ENCODE data around the gene LRRN4CL. TPM values are rescaled to one million over a fixed set of nuclear protein-coding genes. Genes with fewer than 3 reads are reported as not detected.

LRRN4CL gene
- total and polyA plus RNA-seq, 2 of the 8 experiments (the other 6 are each of a cell fraction or from before 2014, with no cell fraction given), result 0.05 to 0.26 TPM

GRCh38 chr11:62678770-62679696 lies 10.3 kb downstream of the LRRN4CL start, which contains the start of gene UBXN1 (continued):
- TF ChIP-seq GABPA (IDR thresholded peaks at IDR 0.05; ENCODE audit: borderline replicate concordance, insufficient read depth, low read length) (peak; percentile 82; the same call in 1 of the 2 replicates), JUN (IDR thresholded peaks at IDR 0.05; ENCODE audit: low read depth, low read length) (no peak), SIRT6 (IDR thresholded peaks at IDR 0.05; ENCODE audit: low read length) (no peak), EGR1 (IDR thresholded peaks at IDR 0.05; ENCODE audit: borderline replicate concordance, low read depth, low read length) (peak; percentile 80), POLR2AphosphoS5 (IDR thresholded peaks at IDR 0.05; ENCODE audit: low read depth, low read length) (peak; percentile 61), PHF8 (conservative IDR thresholded peaks at IDR 0.05; ENCODE audit: low read depth, low read length) (peak; percentile 79), YY1 (IDR thresholded peaks at IDR 0.05; ENCODE audit: low read depth, low read length) (peak; percentile 52; the same call in 1 of the 2 replicates), HDAC6 (IDR thresholded peaks at IDR 0.05; ENCODE audit: low read depth, low read length) (no peak), ASH2L (IDR thresholded peaks at IDR 0.05; ENCODE audit: low read length) (peak; percentile 58), CEBPB (IDR thresholded peaks at IDR 0.05; ENCODE audit: low read depth, low read length) (no peak), BRCA1 (IDR thresholded peaks at IDR 0.05; ENCODE audit: low read depth, low read length) (no peak), NRF1 (IDR thresholded peaks at IDR 0.05; ENCODE audit: low read depth, low read length) (no peak), MAFK (IDR thresholded peaks at IDR 0.05; ENCODE audit: low read depth, low read length) (no peak), KDM5A (IDR thresholded peaks at IDR 0.05; ENCODE audit: low read length) (peak; percentile 62; the same call in 1 of the 2 replicates), KDM1A (IDR thresholded peaks at IDR 0.05; ENCODE audit: borderline replicate concordance, low read length) (no peak), JUND (IDR thresholded peaks at IDR 0.05; ENCODE audit: low read length) (0 out of 2 replicates have a peak, but pooled peaks have one; percentile 12), TEAD4 (IDR thresholded peaks at IDR 0.05; ENCODE audit: low read depth, low read length) (no peak), TAF7 (optimal IDR thresholded peaks at IDR 0.05; ENCODE audit: borderline replicate concordance, low read depth, low read length) (no peak), USF2 (IDR thresholded peaks at IDR 0.05; ENCODE audit: low read length) (peak; percentile 95), RBBP5 (IDR thresholded peaks at IDR 0.05; ENCODE audit: borderline replicate concordance, low read depth, low read length) (peak; percentile 63; the same call in 1 of the 2 replicates), RFX5 (IDR thresholded peaks at IDR 0.05; ENCODE audit: borderline replicate concordance, low read depth, low read length) (no peak), SRF (IDR thresholded peaks at IDR 0.05; ENCODE audit: low read depth, low read length) (no peak), SUZ12 (IDR thresholded peaks at IDR 0.05; ENCODE audit: low read length) (no peak), SP1 (IDR thresholded peaks at IDR 0.05; ENCODE audit: low read depth, low read length) (no peak)

Measured in H1 (cell line).